Body of pancreas (tissue), 4 donors: ENCODE results near the gene SHROOM2. TPM values are rescaled to one million over a fixed set of nuclear protein-coding genes. Genes with fewer than 3 reads are reported as not detected.
"Not testable (repeated sequence)": the region's sequence is repeated elsewhere in the genome, so short reads cannot be mapped to it uniquely, and the experiment has no call there.

ENCODE experiments used
- ATAC-seq: fragments of 150-250 bp; one replicate; pipeline ENCODE4 v1.9.1; 2016
- DNase-seq, 4 donors: peaks; one replicate each; pipeline ENCODE4 v3.0.0-alpha.2; 2019
- H3K27ac ChIP-seq, 4 donors: fragments of 200-600 bp; sonication (generic); 1 replicate in 3 of 4; 2 replicates in 1 of 4; pipeline versions ENCODE4 v1.5.1 to v1.6.1; 2016 to 2019; ENCODE audit warnings: mild to moderate bottlenecking in 1 of 4, mixed read lengths in 1 of 4, moderate library complexity in 1 of 4
- H3K27me3 ChIP-seq, 2 donors: fragments of 200-600 bp; sonication (generic); one replicate each; pipeline ENCODE4 v1.6.0; 2016; ENCODE audit warnings: mild to moderate bottlenecking in 1 of 2
- H3K36me3 ChIP-seq, 2 donors: fragments of 200-600 bp; sonication (generic); replicated peaks in 1 of 2; 2 replicates each; pipeline ENCODE4 v1.5.1; 2016; ENCODE audit warnings: low read depth in 2 of 2; ENCODE audit not compliant: insufficient read depth in 1 of 2
- H3K4me1 ChIP-seq: fragments of 200-600 bp; sonication (generic); one replicate; pipeline ENCODE4 v1.6.0; 2016
- H3K4me3 ChIP-seq, 2 donors: fragments of 200-600 bp; sonication (generic); 1 replicate in 1 of 2; 2 replicates in 1 of 2; pipeline ENCODE4 v1.5.1; 2016 to 2019
- H3K9me3 ChIP-seq, 3 donors: fragments of 200-600 bp; sonication (generic); 1 replicate in 2 of 3; 2 replicates in 1 of 3; pipeline ENCODE4 v1.5.1; 2016
- POLR2A ChIP-seq, 3 donors: fragments of 450-650 bp; IDR thresholded peaks; one replicate each; pipeline ENCODE4 v1.6.1; 2016; ENCODE audit warnings: antibody characterized with exemption in 3 of 3, mild to moderate bottlenecking in 2 of 3
- WGBS, 2 donors: methylation state at CpG; one replicate each; pipeline ENCODE4 v1.1.5; 2017; 5-methylcytosine and 5-hydroxymethylcytosine counted together
- intact Hi-C: fragments of 100-400 bp; cut with DNase I; formaldehyde crosslinking; loops from one replicate; pipeline ENCODE4 v1.15.1; 2023
- total RNA-seq, 2 donors: library from RNA; depleted of rRNA; stranded (reverse); fragments of >200 nt; gene quantifications; one replicate each; pipeline ENCODE4 v1.1.0, GENCODE V29; 2016
- TF ChIP-seq, protein P1 (sequence below), 7 experiments: fragments of 450-650 bp in 4 of 7; fragments of 200-600 bp in 3 of 7; sonication (generic) in 3 of 7; IDR thresholded peaks; one replicate each; pipeline ENCODE4 v1.5.1; 2016 to 2019; ENCODE audit warnings: antibody characterized with exemption in 7 of 7

SHROOM2 gene
- total RNA-seq, 2 donors from 2014 or later = 9.9 TPM

GRCh38 chrX:9767375-9767774 is 18.9 kb upstream of the SHROOM2 start:
- Histone ChIP-seq H3K4me3 (no peak overlapping the region), H3K27me3 (no peaks in the 10 kb centered on the region), H3K4me1 (no peaks in the 10 kb centered on the region), H3K9me3 (no peaks in the 10 kb centered on the region), H3K36me3 (no peaks in the 10 kb centered on the region), H3K27ac (no peak overlapping the region)
- 69 to 82% methylated on average over 5 to 6 of the region's 6 CpGs for WGBS, 2 donors
- TF ChIP-seq, protein P1, sequence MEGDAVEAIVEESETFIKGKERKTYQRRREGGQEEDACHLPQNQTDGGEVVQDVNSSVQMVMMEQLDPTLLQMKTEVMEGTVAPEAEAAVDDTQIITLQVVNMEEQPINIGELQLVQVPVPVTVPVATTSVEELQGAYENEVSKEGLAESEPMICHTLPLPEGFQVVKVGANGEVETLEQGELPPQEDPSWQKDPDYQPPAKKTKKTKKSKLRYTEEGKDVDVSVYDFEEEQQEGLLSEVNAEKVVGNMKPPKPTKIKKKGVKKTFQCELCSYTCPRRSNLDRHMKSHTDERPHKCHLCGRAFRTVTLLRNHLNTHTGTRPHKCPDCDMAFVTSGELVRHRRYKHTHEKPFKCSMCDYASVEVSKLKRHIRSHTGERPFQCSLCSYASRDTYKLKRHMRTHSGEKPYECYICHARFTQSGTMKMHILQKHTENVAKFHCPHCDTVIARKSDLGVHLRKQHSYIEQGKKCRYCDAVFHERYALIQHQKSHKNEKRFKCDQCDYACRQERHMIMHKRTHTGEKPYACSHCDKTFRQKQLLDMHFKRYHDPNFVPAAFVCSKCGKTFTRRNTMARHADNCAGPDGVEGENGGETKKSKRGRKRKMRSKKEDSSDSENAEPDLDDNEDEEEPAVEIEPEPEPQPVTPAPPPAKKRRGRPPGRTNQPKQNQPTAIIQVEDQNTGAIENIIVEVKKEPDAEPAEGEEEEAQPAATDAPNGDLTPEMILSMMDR (IDR thresholded peaks at IDR 0.05) = no peak
- TF ChIP-seq POLR2A (IDR thresholded peaks at IDR 0.05) = no peak
- ATAC-seq (no peak), DNase-seq (no peak)
- intact Hi-C loops = no loop called here

DNA sequence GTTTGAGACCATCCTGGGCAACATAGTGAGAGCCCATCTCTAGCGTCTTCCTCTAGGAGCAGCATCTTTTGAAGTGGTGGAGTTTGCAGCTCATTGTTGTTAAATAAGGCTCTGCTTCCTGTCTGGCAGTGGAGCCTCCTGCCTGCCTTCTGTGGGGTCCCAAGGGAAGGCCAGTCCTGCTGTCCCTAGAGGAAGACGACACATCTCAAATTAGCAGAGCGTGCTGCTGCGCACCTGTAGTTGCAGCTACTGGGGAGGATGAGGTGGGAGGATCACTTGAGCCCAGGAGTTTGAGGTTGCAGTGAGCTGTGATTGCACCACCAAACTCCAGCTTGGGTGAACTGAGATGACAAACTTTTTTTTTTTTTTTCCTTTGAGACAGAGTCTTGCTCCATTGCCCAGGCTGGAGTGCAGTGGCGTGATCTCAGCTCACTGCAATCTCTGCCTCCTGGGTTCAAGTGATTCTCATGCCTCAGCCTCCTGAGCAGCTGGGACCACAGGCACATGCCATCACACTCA is 17.8 kb upstream of the SHROOM2 start:
- H3K36me3 ChIP-seq, H3K27me3 ChIP-seq, H3K4me3 ChIP-seq, ATAC-seq, intact Hi-C loops, H3K4me1 ChIP-seq, DNase-seq, H3K27ac ChIP-seq, H3K9me3 ChIP-seq: not testable (repeated sequence)
- 83% methylated on average over 5 of the region's 5 CpGs; no CpG with 5 or more reads in 1 of the 2 donors for WGBS, 2 donors

DNA sequence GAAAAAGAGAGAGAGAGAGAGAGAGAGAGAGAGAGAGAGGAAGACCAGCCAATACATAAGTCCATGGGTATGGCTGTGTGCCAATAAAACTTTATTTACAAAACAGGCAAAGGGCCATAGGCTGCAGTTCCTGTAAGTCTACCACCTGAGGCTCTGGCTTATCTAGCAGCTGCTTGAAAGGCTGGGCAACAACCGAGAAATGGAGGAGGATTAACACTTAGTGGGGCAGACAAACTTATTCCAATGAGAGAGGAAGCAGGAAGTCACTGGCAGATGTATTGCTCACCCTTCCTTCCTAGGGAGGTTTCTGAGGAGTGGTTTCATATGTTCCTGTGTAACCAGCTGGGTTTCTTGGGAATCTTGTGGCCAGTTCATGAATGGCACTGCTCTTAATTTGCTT is 15.9 kb upstream of the SHROOM2 start:
- intact Hi-C loops = no loop called here
- DNase-seq = no peak
- H3K36me3 ChIP-seq = no peaks in the 10 kb centered on the region
- H3K27ac ChIP-seq = no peak overlapping the region
- WGBS, 2 donors = 27% methylated on average over 1 of the region's 1 CpG; no CpG with 5 or more reads in 1 of the 2 donors
- H3K4me1 ChIP-seq = no peaks in the 10 kb centered on the region
- H3K4me3 ChIP-seq = no peak overlapping the region
- TF ChIP-seq, protein P1 (IDR thresholded peaks at IDR 0.05) = no peak
- no peak for TF ChIP-seq POLR2A (IDR thresholded peaks at IDR 0.05)
- H3K27me3 ChIP-seq = no peaks in the 10 kb centered on the region
- ATAC-seq = no peak
- no peaks in the 10 kb centered on the region for H3K9me3 ChIP-seq

GRCh38 chrX:9772943-9773342 is 13.3 kb upstream of the SHROOM2 start:
- Histone ChIP-seq H3K36me3 (no peaks in the 10 kb centered on the region), H3K9me3 (no peaks in the 10 kb centered on the region), H3K4me1 (no peaks in the 10 kb centered on the region), H3K4me3 (no peak overlapping the region), H3K27ac (no peak overlapping the region), H3K27me3 (no peaks in the 10 kb centered on the region)
- intact Hi-C loops = no loop called here
- DNase-seq = no peak
- ATAC-seq = no peak
- TF ChIP-seq, protein P1 (IDR thresholded peaks at IDR 0.05) = no peak
- no peak for TF ChIP-seq POLR2A (IDR thresholded peaks at IDR 0.05)
- 77 to 92% methylated on average over 6 of the region's 6 CpGs for WGBS, 2 donors

- Histone ChIP-seq H3K9me3 (no peaks in the 10 kb centered on the region), H3K4me1 (no peaks in the 10 kb centered on the region), H3K4me3 (no peak overlapping the region), H3K36me3 (no peaks in the 10 kb centered on the region), H3K27me3 (no peaks in the 10 kb centered on the region), H3K27ac (no peak overlapping the region)
- TF ChIP-seq, protein P1 (IDR thresholded peaks at IDR 0.05) = no peak
- no peak for TF ChIP-seq POLR2A (IDR thresholded peaks at IDR 0.05)
- ATAC-seq (no peak), DNase-seq (no peak)
- intact Hi-C loops = no loop called here
- 72 to 80% methylated on average over 1 to 8 of the region's 8 CpGs for WGBS, 2 donors
Measured at GRCh38 chrX:9775930-9776329, 10.3 kb upstream of the SHROOM2 start.
